GM21723 (cell line): ENCODE measurements around the gene TLCD3B.
A peak's percentile ranks its signal among the peaks of the same experiment; 100 is the strongest.

Experiments used
- ATAC-seq: cut with Tn5 transposase; IDR thresholded peaks from one replicate; pipeline ENCODE4 v1.9.1; 2021; ENCODE audit warnings: mild to moderate bottlenecking, moderate library complexity; ENCODE audit not compliant: unreplicated experiment

The TLCD3B gene, protein sequence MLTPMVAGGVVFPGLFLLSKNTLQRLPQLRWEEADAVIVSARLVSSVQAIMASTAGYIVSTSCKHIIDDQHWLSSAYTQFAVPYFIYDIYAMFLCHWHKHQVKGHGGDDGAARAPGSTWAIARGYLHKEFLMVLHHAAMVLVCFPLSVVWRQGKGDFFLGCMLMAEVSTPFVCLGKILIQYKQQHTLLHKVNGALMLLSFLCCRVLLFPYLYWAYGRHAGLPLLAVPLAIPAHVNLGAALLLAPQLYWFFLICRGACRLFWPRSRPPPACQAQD

GRCh38 chr16:30030841-30031413, at the start of gene TLCD3B:
Gene TLCD3B, minus strand, starts transcription at chr16:30031271. Its CDS starts 744 bp downstream, at chr16:30030527.
- ATAC-seq: no peak

GRCh38 chr16:30079480-30079879, 48.4 kb upstream of the TLCD3B start:
- ATAC-seq: no peak

- no peak for ATAC-seq
Measured at GRCh38 chr16:30078744-30079143, 47.7 kb upstream of the TLCD3B start.

- no peak for ATAC-seq
Measured at GRCh38 chr16:30077656-30078055, 46.6 kb upstream of the TLCD3B start.

DNA sequence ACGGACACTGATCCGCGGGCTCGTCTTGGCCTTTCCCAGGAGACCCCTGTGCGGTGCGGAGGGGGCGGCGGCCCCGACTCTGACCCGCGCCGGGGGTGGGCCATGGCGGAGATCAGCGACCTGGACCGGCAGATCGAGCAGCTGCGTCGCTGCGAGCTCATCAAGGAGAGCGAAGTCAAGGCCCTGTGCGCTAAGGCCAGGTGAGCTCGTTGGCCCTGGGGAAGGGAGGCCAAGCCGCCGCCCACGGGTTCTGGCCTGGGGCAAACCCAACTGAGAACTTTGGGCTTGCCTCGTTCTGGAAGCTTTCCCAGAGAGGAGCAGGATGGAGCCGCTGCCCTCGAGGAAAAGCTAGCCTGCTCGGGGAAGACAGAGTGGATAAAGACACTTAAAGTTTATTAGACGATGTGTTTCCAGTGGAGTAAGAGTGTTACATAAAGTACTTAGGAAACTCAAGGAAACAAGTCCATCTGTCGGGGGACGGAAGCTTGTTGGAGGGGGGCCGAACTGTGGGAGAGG, 45.3 kb upstream of the TLCD3B start:
- peak; percentile 17 for ATAC-seq

DNA sequence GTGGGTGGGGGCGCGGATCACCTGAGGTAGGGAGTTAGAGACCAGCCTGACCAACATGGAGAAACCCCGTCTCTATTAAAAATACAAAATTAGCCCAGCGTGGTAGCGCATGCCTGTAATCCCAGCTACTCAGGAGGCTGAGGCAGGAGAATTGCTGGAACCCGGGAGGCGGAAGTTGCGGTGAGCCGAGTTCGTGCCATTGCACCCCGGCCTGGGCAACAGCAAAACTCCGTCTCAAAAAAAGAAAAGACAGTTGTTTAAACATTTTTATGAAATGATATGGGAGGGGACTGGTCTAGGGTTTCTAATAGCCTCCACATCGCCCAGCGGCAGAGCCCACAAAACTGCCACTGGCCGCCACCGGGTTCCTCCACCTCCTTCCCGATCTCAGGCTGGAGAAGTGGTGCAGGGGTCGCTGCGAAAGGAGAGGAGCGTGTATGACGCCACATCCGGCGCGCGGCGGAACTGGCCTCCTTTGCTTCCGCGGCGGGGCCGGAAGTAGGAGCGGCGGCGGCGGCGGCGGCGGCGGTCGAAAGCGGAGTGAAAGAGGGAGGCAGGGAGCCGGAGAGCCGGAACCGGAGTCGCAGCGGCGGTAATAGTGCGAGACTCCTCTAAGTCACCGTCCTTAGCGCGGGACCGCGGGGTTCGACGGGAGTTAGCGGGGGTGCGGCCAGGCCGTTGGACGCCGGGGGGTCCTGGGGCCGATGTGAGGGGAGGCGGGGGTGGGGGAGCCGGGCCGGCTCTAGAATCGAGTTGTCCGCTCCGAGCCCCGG, 44.6 kb upstream of the TLCD3B start, which contains the start of gene PPP4C:
Gene PPP4C (plus strand): TSS at position 492 of the 773 bp plus-strand sequence. CDS start 384 bp downstream, outside the sequence.
- peak; percentile 75 for ATAC-seq

- ATAC-seq: no peak
Measured at GRCh38 chr16:30070490-30070889, 39.4 kb upstream of the TLCD3B start.

- no peak for ATAC-seq
Measured at GRCh38 chr16:30069611-30070462, 38.8 kb upstream of the TLCD3B start.

GRCh38 chr16:30068750-30069610, 37.9 kb upstream of the TLCD3B start:
- ATAC-seq: no peak

DNA sequence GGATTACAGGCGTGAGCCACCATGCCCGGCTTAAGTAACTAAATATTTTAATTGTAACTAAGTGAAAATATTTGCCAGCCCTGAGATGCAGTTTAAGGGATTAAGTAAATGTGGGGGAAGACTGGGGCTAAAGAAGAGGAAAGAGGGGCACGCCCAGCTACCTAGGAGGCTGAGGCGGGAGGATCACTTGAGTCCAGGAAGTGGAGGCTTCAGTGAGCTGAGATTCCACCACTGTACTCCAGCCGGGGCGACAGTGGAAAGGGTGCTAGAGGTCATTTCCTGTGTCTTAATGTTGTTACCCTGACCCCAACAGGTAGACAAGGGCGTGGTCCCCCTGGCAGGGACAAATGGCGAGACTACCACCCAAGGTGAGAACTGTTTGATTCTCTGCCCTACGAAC, 37.3 kb upstream of the TLCD3B start:
- no peak for ATAC-seq

DNA sequence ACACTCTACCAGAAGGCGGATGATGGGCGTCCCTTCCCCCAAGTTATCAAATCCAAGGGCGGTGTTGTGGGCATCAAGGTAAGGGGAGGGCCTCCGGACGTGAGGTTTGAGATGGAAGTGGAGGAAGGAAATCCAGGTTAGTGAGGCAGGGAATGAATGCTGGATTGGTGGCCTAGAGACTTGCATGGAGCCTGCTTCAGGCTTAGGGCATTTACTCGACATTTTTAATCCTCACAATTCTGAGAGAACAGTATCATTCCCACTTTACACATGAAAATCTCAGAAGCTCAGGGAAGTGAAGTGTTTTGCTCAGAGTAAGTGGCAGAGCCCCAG, 36.5 kb upstream of the TLCD3B start:
- no peak for ATAC-seq

DNA sequence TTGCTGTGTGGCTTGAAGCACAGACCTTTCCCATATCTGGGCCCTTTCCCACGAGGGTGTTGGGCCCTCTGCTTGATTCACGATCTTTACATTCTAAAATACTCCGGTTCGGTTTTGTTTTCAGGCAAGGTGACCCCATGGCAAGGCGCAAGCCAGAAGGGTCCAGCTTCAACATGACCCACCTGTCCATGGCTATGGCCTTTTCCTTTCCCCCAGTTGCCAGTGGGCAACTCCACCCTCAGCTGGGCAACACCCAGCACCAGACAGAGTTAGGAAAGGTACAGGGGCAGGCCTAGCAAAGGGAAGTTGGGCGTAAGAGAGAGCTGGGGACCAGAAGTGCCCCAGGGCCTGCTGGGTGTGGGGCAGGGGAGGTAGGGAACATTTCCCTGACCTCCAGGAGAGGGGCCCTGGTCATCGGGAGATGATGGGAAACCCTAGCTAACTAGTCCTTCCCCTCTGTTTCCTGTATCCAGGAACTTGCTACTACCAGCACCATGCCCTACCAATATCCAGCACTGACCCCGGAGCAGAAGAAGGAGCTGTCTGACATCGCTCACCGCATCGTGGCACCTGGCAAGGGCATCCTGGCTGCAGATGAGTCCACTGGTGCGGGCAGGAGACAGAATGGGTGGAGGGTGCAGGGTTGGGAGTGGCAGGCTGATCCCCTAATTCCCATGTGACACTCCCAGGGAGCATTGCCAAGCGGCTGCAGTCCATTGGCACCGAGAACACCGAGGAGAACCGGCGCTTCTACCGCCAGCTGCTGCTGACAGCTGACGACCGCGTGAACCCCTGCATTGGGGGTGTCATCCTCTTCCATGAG, 35.9 kb upstream of the TLCD3B start:
- ATAC-seq: no peak

DNA sequence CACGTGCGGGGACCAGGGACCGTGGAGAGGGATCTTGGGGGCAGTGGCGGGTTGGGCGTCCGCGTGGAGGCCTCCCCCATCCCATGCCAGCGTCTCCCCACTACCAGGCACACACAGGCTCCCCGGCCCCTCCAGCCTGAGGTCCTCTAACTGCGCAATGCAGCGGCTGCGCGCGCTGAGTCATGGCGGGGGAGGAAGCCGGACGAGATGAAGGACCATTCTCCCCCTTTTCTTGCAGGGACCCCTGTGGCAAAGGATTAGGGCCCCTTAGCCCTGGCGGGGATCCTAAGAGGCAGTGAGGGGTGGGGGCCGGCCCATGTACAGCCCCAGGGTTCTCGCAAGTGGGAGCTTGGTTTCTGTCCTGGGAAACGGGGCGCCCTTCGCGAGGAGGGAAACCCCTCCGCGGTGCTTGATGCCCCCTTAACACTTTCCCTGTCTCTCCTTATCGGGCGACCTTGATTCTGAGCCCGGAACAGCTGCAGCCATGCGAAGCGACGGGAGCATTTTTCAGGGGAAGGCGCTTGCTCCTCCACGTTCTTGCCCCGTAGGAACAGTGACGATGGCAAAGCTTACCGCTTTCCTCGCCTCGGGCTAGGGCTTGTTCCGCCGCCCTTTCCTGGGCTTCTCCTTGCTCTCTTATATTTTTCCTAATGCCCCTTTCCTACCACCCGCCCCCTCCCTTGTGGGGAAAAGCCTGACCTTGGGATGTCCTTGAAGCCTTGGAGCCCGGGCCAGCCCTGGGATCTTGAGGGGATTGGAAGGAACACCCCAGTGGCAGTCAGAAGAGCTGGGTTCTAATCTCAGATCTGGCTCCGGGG, 35.1 kb upstream of the TLCD3B start:
- peak; percentile 4 for ATAC-seq

DNA sequence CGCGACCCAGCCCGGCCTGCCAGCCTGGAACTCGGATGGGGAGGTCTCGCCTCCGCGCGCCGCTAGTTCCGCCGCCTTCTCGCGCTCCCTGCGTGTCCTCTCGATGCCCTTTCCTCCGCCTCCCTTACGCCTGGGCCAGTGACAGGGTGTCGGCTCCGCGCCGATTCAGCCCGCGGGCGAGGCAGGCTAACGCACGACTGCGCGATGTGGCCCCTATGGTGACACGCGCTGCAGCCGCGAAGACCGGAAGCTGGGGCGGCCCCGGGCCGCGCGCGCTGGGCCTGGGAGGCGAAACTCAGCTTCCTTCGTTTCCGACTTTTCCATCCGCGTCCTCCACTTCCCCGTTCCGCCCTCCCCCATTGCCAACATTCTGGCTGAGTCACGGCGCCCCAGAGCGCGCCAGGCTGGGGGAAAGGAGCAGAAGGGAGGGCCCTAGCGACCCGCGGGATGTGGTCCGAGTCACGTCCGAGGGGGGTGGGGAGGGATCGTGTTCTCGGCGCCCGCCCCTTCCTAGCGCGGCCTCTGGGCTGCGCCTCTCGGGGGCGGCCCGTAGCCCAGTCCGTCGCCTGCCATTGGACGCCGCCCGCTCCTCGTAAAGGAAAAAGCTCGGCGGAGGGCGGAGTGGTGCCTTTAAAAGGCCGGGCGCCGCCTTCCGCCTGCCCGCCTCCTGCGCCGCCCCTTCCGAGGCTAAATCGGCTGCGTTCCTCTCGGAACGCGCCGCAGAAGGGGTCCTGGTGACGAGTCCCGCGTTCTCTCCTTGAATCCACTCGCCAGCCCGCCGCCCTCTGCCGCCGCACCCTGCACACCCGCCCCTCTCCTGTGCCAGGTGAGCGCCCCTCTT, 34.3 kb upstream of the TLCD3B start, which contains the start of gene ALDOA:
Gene ALDOA (plus strand): TSS at position 659 of the 841 bp plus-strand sequence. CDS start 1,138 bp downstream, outside the sequence.
- ATAC-seq: peak; percentile 77

DNA sequence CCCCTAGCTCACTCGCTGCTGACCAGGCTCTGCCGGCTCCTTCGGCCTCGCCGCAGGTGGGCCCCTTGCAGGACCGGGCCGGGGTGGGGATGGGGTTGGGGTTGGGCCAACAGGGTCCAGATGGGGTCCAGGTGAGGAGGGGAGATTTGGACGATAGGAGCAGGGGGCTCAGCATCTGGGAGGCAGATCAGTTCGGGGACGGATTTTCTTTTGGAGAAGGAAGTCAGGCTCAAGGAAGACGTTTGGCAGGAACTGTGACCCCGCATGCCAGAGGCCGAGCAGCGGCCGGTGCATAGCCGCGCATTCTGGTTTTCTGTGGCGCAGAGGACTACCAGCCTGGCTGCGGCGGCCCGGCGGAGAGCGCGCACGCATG, 33.6 kb upstream of the TLCD3B start:
- peak; percentile 0 for ATAC-seq

- peak; percentile 41 for ATAC-seq
Measured at GRCh38 chr16:30063893-30064728, 33.0 kb upstream of the TLCD3B start.
